Hepatocyte (in vitro differentiated cells): ENCODE data around the gene TBL1X. TPM values are rescaled to one million over a fixed set of nuclear protein-coding genes. Genes with fewer than 3 reads are reported as not detected.

ENCODE experiments used
- DNase-seq: peaks from one replicate; pipeline ENCODE4 v3.0.0-alpha.2; 2016; ENCODE audit warnings: low spot score
- H2AFZ ChIP-seq: fragments of 200-600 bp; sonication (generic); 2 replicates; pipeline ENCODE4 v1.6.0; 2016; ENCODE audit warnings: antibody characterized with exemption, mild to moderate bottlenecking
- H3K27ac ChIP-seq: fragments of 200-600 bp; sonication (generic); 2 replicates; pipeline ENCODE4 v1.5.1; 2016; ENCODE audit warnings: mild to moderate bottlenecking
- H3K27me3 ChIP-seq: fragments of 200-600 bp; sonication (generic); 2 replicates; pipeline ENCODE4 v1.6.1; 2016
- H3K36me3 ChIP-seq: fragments of 200-600 bp; sonication (generic); replicated peaks from 2 replicates; pipeline ENCODE4 v1.5.1; 2016; ENCODE audit warnings: low read depth; ENCODE audit not compliant: insufficient read depth
- H3K4me1 ChIP-seq: fragments of 200-600 bp; sonication (generic); 2 replicates; pipeline ENCODE4 v1.5.1; 2016; ENCODE audit warnings: mild to moderate bottlenecking, moderate library complexity; ENCODE audit not compliant: insufficient read depth
- H3K4me2 ChIP-seq: fragments of 200-600 bp; sonication (generic); 2 replicates; pipeline ENCODE4 v1.6.0; 2016
- H3K4me3 ChIP-seq: fragments of 200-600 bp; sonication (generic); 2 replicates; pipeline ENCODE4 v1.5.1; 2016; ENCODE audit warnings: mild to moderate bottlenecking
- H3K79me2 ChIP-seq: fragments of 200-600 bp; sonication (generic); 2 replicates; pipeline ENCODE4 v1.6.0; 2017; ENCODE audit warnings: mild to moderate bottlenecking
- H3K9me2 ChIP-seq: fragments of 200-600 bp; sonication (generic); replicated peaks from 2 replicates; pipeline ENCODE4 v1.6.0; 2017; ENCODE audit warnings: mild to moderate bottlenecking; ENCODE audit not compliant: insufficient read depth
- H3K9me3 ChIP-seq: fragments of 200-600 bp; sonication (generic); 2 replicates; pipeline ENCODE4 v1.5.1; 2016; ENCODE audit warnings: low read depth, mild to moderate bottlenecking
- H4K20me1 ChIP-seq: fragments of 200-600 bp; sonication (generic); 2 replicates; pipeline ENCODE4 v1.6.0; 2016; ENCODE audit warnings: mild to moderate bottlenecking; ENCODE audit not compliant: insufficient read depth, poor library complexity, severe bottlenecking
- EZH2 ChIP-seq: fragments of 200-600 bp; sonication (generic); IDR thresholded peaks from 2 replicates; pipeline ENCODE4 v1.6.1; 2016; ENCODE audit warnings: antibody characterized with exemption, mild to moderate bottlenecking, borderline replicate concordance
- EZH2phosphoT487 ChIP-seq: fragments of 200-600 bp; sonication (generic); IDR thresholded peaks from one replicate; pipeline ENCODE4 v1.6.1; 2018; ENCODE audit warnings: antibody characterized with exemption, mild to moderate bottlenecking, low read depth, moderate library complexity; ENCODE audit not compliant: unreplicated experiment, severe bottlenecking
- WGBS: methylation state at CpG from one replicate; pipeline ENCODE4 v1.1.6; 2016; ENCODE audit warnings: low lambda C conversion rate; ENCODE audit errors: missing lambda C conversion rate; 5-methylcytosine and 5-hydroxymethylcytosine counted together
- polyA plus RNA-seq: library from polyadenylated mRNA; unstranded; fragments of >200 nt; fragmentation: Nextera tagmentation; extraction: Ambion mirVana; gene quantifications from 2 replicates; pipeline ENCODE4 v1.2.1, GENCODE V29; 2016
- total RNA-seq: library from RNA; depleted of rRNA; stranded (reverse); fragments of >200 nt; gene quantifications from 2 replicates; pipeline ENCODE4 v1.2.3, GENCODE V29; 2014
- TF ChIP-seq, protein P1 (sequence below): fragments of 200-600 bp; sonication (generic); IDR thresholded peaks from 2 replicates; pipeline ENCODE4 v1.5.1; 2016; ENCODE audit warnings: antibody characterized with exemption, mild to moderate bottlenecking; ENCODE audit not compliant: poor library complexity

Gene TBL1X
- total and polyA plus RNA-seq, 2 experiments from 2014 or later = 14.9 to 16.0 TPM

DNA sequence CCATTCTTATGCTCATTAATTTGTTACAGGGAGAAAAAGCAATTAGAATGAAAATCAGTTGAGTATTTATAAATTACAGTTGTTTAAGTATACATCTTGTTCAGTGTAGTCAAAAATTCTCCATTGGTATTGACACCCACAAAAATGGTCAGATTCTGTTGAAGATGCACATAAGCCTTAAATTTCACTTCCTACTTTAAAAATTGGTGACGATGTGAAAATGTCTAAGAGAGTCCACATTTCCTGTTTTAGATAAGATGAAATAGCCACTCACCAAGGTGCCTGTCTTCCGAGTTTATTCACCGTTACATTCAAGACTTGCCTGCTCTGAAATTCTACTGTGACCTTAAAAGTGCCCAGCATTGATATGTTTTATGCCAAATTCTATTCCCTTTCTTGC lies 207.1 kb downstream of the TBL1X start:
- TF ChIP-seq, protein P1, sequence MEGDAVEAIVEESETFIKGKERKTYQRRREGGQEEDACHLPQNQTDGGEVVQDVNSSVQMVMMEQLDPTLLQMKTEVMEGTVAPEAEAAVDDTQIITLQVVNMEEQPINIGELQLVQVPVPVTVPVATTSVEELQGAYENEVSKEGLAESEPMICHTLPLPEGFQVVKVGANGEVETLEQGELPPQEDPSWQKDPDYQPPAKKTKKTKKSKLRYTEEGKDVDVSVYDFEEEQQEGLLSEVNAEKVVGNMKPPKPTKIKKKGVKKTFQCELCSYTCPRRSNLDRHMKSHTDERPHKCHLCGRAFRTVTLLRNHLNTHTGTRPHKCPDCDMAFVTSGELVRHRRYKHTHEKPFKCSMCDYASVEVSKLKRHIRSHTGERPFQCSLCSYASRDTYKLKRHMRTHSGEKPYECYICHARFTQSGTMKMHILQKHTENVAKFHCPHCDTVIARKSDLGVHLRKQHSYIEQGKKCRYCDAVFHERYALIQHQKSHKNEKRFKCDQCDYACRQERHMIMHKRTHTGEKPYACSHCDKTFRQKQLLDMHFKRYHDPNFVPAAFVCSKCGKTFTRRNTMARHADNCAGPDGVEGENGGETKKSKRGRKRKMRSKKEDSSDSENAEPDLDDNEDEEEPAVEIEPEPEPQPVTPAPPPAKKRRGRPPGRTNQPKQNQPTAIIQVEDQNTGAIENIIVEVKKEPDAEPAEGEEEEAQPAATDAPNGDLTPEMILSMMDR = no peak
- TF ChIP-seq EZH2phosphoT487 (no peak), EZH2 (no peak)
- 82% methylated on average over 3 of the region's 3 CpGs for WGBS
- H3K9me3 ChIP-seq = no peaks in the 10 kb centered on the region
- H3K4me2 ChIP-seq = no peak overlapping the region
- H3K27ac ChIP-seq = no peak overlapping the region
- H3K36me3 ChIP-seq = no peaks in the 10 kb centered on the region
- H3K4me3 ChIP-seq = no peak overlapping the region
- H2AFZ ChIP-seq = no peak overlapping the region
- H3K4me1 ChIP-seq = peaks cover 3% of the 10 kb centered on the region
- H3K79me2 ChIP-seq = no peaks in the 10 kb centered on the region
- no peaks in the 10 kb centered on the region for H3K27me3 ChIP-seq
- H3K9me2 ChIP-seq = no peaks in the 10 kb centered on the region
- no peaks in the 10 kb centered on the region for H4K20me1 ChIP-seq
- no peak for DNase-seq

DNA sequence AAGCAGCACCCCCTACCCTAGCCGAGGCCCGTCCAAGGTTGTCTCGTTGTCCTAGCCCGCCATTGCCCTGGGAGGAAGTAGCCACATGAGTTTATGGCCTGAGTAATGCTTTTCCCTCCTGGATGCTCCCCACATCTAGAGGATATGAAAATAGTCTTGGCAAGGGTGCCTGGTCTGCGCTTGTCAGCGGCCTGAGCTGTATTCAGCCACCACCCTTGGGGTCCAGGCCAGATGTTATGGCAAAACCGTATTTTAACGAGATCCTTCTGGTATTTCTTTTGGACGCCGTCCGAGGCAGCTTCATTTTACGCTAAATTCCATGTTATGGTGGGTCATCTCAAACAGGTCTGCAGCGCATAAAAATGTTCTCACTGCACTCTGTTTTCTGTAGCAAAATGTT lies 211.4 kb downstream of the TBL1X start:
- H3K27me3 ChIP-seq = no peaks in the 10 kb centered on the region
- TF ChIP-seq, protein P1 = no peak
- no peak for TF ChIP-seq EZH2phosphoT487
- TF ChIP-seq EZH2 = no peak
- no peaks in the 10 kb centered on the region for H3K9me3 ChIP-seq
- no peaks in the 10 kb centered on the region for H3K4me1 ChIP-seq
- H3K4me2 ChIP-seq = no peak overlapping the region
- H3K9me2 ChIP-seq = no peaks in the 10 kb centered on the region
- no peak overlapping the region for H2AFZ ChIP-seq
- H3K27ac ChIP-seq = no peak overlapping the region
- no peaks in the 10 kb centered on the region for H3K36me3 ChIP-seq
- H3K79me2 ChIP-seq = no peaks in the 10 kb centered on the region
- DNase-seq = no peak
- no peaks in the 10 kb centered on the region for H4K20me1 ChIP-seq
- no peak overlapping the region for H3K4me3 ChIP-seq
- 63% methylated on average over 13 of the region's 13 CpGs for WGBS

DNA sequence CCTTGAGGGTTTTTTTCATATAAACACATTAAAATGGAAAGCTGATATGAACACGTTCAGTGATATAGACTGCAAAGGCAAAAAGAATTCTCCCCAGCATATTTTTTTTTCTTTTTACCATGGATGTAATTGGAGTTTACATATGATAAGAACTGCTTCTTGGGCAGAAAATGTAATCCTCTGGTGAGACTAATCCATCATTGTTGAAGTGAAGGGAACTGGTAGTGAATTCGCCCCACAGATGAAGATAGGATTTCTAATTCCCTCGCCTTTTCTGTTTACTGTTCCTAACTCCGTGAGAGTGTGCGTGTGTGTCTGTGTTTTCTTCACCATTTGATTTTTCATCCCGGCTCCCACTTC lies 211.9 kb downstream of the TBL1X start:
- 63% methylated on average over 6 of the region's 6 CpGs for WGBS
- H3K9me3 ChIP-seq = no peaks in the 10 kb centered on the region
- no peak overlapping the region for H3K27ac ChIP-seq

More for the DNA sequence above, 211.9 kb downstream of the TBL1X start:
- Histone ChIP-seq H3K4me3 (no peak overlapping the region), H3K27me3 (no peaks in the 10 kb centered on the region), H2AFZ (no peak overlapping the region), H3K36me3 (no peaks in the 10 kb centered on the region), H4K20me1 (no peaks in the 10 kb centered on the region), H3K79me2 (no peaks in the 10 kb centered on the region), H3K4me1 (no peaks in the 10 kb centered on the region), H3K9me2 (no peaks in the 10 kb centered on the region), H3K4me2 (no peak overlapping the region)
- no peak for TF ChIP-seq EZH2
- no peak for TF ChIP-seq EZH2phosphoT487
- TF ChIP-seq, protein P1 = no peak
- DNase-seq = no peak
